ENCODE results near the gene AIFM2. TPM values are rescaled to one million over a fixed set of nuclear protein-coding genes. Genes with fewer than 3 reads are reported as not detected.
"Not testable (repeated sequence)": the region's sequence is repeated elsewhere in the genome, so short reads cannot be mapped to it uniquely, and the experiment has no call there.

AIFM2 gene
- 5.7 and 7.1 TPM in 2 replicates for total RNA-seq (2014; rRNA removed; shearing (Covaris generic))
- polyA plus RNA-seq (2016; fragmentation: Nextera tagmentation; extraction: Ambion mirVana): 8.1 and 10.3 TPM in 2 replicates

GRCh38 chr10:70132098-70133029 lies at the start of gene AIFM2:
Gene AIFM2, minus strand, starts transcription at chr10:70132825. Its CDS starts 8,741 bp downstream, at chr10:70124084.
- in situ Hi-C loops (cut with MboI): no loop called here
- H3K4me3 ChIP-seq: peak within 1 kb of the TSS; percentile 74
- H3K9me3 ChIP-seq (ENCODE audit: low read depth): no peaks in the 10 kb centered on the region
- peak within 1 kb of the TSS; percentile 83 for H2AFZ ChIP-seq
- DNase-seq: peak; percentile 91
- H4K20me1 ChIP-seq (ENCODE audit: insufficient read depth): no peaks in the 10 kb centered on the region
- no peaks in the 10 kb centered on the region for H3K9me2 ChIP-seq (ENCODE audit: insufficient read depth)
- H3K9ac ChIP-seq: peak within 1 kb of the TSS; percentile 86
- H3F3A ChIP-seq (ENCODE audit: insufficient read depth): peaks cover 16% of the 10 kb centered on the region
- H3K27me3 ChIP-seq (replicated peaks; ENCODE audit: insufficient read depth): no peaks in the 10 kb centered on the region
- H3K4me1 ChIP-seq (ENCODE audit: insufficient read depth): peaks cover 19% of the 10 kb centered on the region
- peak within 1 kb of the TSS; percentile 69 for H3K4me2 ChIP-seq (ENCODE audit: unreplicated experiment)
- H3K36me3 ChIP-seq (ENCODE audit: low read depth): no peaks in the 10 kb centered on the region
- TF ChIP-seq EZH2phosphoT487 (IDR thresholded peaks at IDR 0.05; ENCODE audit: insufficient read depth, low read depth) (no peak), EZH2 (IDR thresholded peaks at IDR 0.05; ENCODE audit: insufficient read depth, poor library complexity, severe bottlenecking) (no peak)
- H3K27ac ChIP-seq: peak within 1 kb of the TSS; percentile 24; the same call in 1 of the 2 replicates
- no peaks in the 10 kb centered on the region for H3K79me2 ChIP-seq (ENCODE audit: insufficient read depth)
- WGBS, 2 experiments (ENCODE audit: low coverage in 1 of 2, low lambda C conversion rate in 2 of 2, missing lambda C conversion rate in 2 of 2): 4 to 5% methylated on average over 56 to 62 of the region's 80 CpGs

DNA sequence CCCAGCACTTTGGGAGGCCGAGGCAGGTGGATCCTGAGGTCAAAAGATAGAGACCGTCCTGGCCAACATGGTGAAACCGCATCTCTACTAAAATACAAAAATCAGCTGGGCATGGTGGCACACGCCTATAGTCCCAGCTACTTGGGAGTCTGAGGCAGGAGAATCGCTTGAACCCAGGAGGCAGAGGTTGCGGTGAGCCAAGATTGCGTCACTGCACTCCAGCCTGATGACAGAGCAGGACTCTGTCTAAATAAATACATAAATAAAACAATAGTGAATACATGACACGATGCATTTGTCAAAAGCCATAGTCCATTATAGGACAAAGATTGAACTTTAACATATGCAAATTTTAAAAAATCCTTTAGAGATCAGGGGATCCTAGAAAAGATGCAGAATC lies 46.6 kb upstream of the AIFM2 start:
- H3K4me2 ChIP-seq (ENCODE audit: unreplicated experiment); H3K9me3 ChIP-seq (ENCODE audit: low read depth); H3K4me3 ChIP-seq; H3K27me3 ChIP-seq (replicated peaks; ENCODE audit: insufficient read depth); H3K9me2 ChIP-seq (ENCODE audit: insufficient read depth); H3K79me2 ChIP-seq (ENCODE audit: insufficient read depth); H3K4me1 ChIP-seq (ENCODE audit: insufficient read depth); H4K20me1 ChIP-seq (ENCODE audit: insufficient read depth); H3K9ac ChIP-seq; DNase-seq; H3F3A ChIP-seq (ENCODE audit: insufficient read depth); H3K27ac ChIP-seq; H3K36me3 ChIP-seq (ENCODE audit: low read depth); H2AFZ ChIP-seq; in situ Hi-C loops (cut with MboI): not testable (repeated sequence)
- WGBS, 2 experiments (ENCODE audit: low coverage in 1 of 2, low lambda C conversion rate in 2 of 2, missing lambda C conversion rate in 2 of 2): 80 to 81% methylated on average over 8 of the region's 8 CpGs

- H3F3A ChIP-seq (ENCODE audit: insufficient read depth): no peaks in the 10 kb centered on the region
- H3K36me3 ChIP-seq (ENCODE audit: low read depth): no peaks in the 10 kb centered on the region
- no peak overlapping the region for H3K27ac ChIP-seq
- no peak overlapping the region for H2AFZ ChIP-seq
- H4K20me1 ChIP-seq (ENCODE audit: insufficient read depth): no peaks in the 10 kb centered on the region
- H3K9me2 ChIP-seq (ENCODE audit: insufficient read depth): no peaks in the 10 kb centered on the region
- DNase-seq: no peak
- no peak overlapping the region for H3K4me2 ChIP-seq (ENCODE audit: unreplicated experiment)
- H3K9me3 ChIP-seq (ENCODE audit: low read depth): no peaks in the 10 kb centered on the region
- no peak overlapping the region for H3K9ac ChIP-seq
- H3K4me1 ChIP-seq (ENCODE audit: insufficient read depth): no peaks in the 10 kb centered on the region
- in situ Hi-C loops (cut with MboI): no loop called here
- 55 to 63% methylated on average over 4 of the region's 4 CpGs for WGBS, 2 experiments (ENCODE audit: low coverage in 1 of 2, low lambda C conversion rate in 2 of 2, missing lambda C conversion rate in 2 of 2)
- no peaks in the 10 kb centered on the region for H3K27me3 ChIP-seq (replicated peaks; ENCODE audit: insufficient read depth)
- no peaks in the 10 kb centered on the region for H3K79me2 ChIP-seq (ENCODE audit: insufficient read depth)
- TF ChIP-seq EZH2 (IDR thresholded peaks at IDR 0.05; ENCODE audit: insufficient read depth, poor library complexity, severe bottlenecking): no peak
- no peak for TF ChIP-seq EZH2phosphoT487 (IDR thresholded peaks at IDR 0.05; ENCODE audit: insufficient read depth, low read depth)
- H3K4me3 ChIP-seq: no peak overlapping the region
Measured at GRCh38 chr10:70178139-70178725, 45.6 kb upstream of the AIFM2 start.

DNA sequence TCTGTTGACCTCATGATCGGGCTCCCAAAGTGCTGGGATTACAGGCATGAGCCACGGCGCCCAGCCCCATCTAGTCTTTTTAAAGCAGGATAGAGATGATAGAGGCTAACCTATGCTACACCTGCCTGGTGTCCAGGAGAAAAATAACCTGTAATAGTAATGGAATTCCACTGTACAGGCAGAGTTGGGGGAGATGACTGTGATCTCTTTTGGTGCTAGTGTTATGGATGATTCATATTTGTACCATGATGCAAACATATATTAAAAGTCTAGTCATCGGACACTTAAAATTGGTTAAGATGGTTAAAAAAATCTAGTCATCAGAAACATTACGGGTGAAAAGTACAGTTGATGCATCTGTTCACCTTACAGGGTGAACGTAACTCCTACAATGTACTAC lies 43.8 kb upstream of the AIFM2 start:
- H3K9me2 ChIP-seq (ENCODE audit: insufficient read depth): no peaks in the 10 kb centered on the region
- peaks cover under 1% of the 10 kb centered on the region; the same call in 1 of the 2 replicates for H3K79me2 ChIP-seq (ENCODE audit: insufficient read depth)
- H3K36me3 ChIP-seq (ENCODE audit: low read depth): no peaks in the 10 kb centered on the region
- no peaks in the 10 kb centered on the region for H4K20me1 ChIP-seq (ENCODE audit: insufficient read depth)
- no peak overlapping the region for H3K27ac ChIP-seq
- no peaks in the 10 kb centered on the region for H3K4me1 ChIP-seq (ENCODE audit: insufficient read depth)
- H3K9me3 ChIP-seq (ENCODE audit: low read depth): no peaks in the 10 kb centered on the region
- H2AFZ ChIP-seq: no peak overlapping the region
- DNase-seq: peak; percentile 27
- H3K9ac ChIP-seq: no peak overlapping the region
- in situ Hi-C loops (cut with MboI): no loop called here
- H3K4me2 ChIP-seq (ENCODE audit: unreplicated experiment): no peak overlapping the region
- no peaks in the 10 kb centered on the region for H3K27me3 ChIP-seq (replicated peaks; ENCODE audit: insufficient read depth)
- no peak for TF ChIP-seq EZH2 (IDR thresholded peaks at IDR 0.05; ENCODE audit: insufficient read depth, poor library complexity, severe bottlenecking)
- peaks cover 1% of the 10 kb centered on the region; the same call in 1 of the 2 replicates for H3F3A ChIP-seq (ENCODE audit: insufficient read depth)
- 70 to 73% methylated on average over 6 of the region's 6 CpGs for WGBS, 2 experiments (ENCODE audit: low coverage in 1 of 2, low lambda C conversion rate in 2 of 2, missing lambda C conversion rate in 2 of 2)
- no peak overlapping the region for H3K4me3 ChIP-seq

Measured in GM23248 (cell line).